ENCODE results near the gene ANKS6.

- TF ChIP-seq REST (IDR thresholded peaks at IDR 0.05; ENCODE audit: insufficient read depth in 1 of 2, low read depth in 2 of 2, low read length in 1 of 2) (no peak), CTCF (IDR thresholded peaks at IDR 0.05) (no peak)
Observed at GRCh38 chr9:98692392-98692791, 104.0 kb downstream of the ANKS6 start.
